ENCODE results near the gene REV1.

Gene REV1

DNA sequence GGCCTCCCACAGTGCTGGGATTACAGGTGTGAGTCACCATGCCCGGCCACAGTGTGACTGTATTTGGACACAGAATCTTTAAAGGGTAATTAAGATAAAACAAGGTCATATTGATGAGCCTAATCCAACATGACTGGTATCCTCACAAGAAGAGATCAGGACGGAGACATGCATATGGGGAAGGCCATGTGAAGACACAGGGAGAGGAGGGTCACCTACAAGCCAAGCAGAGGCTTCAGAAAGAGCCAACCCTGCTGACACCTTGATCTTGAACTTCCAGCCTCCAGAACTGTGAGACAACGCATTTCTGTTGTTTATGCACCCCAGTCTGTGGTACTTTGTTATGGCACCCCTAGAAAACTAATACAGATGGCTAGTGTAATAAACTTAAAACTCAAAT is 72.4 kb downstream of the REV1 start:
- Mint-ChIP-seq H3K4me1 (no peaks in the 10 kb centered on the region), H3K4me3 (no peak overlapping the region), H3K27me3 (no peaks in the 10 kb centered on the region), H3K9me3 (no peaks in the 10 kb centered on the region), H3K27ac (no peak overlapping the region), H3K36me3 (peaks cover 52% of the 10 kb centered on the region)
- no peak for DNase-seq
- CTCF ChIA-PET: no interaction called here

DNA sequence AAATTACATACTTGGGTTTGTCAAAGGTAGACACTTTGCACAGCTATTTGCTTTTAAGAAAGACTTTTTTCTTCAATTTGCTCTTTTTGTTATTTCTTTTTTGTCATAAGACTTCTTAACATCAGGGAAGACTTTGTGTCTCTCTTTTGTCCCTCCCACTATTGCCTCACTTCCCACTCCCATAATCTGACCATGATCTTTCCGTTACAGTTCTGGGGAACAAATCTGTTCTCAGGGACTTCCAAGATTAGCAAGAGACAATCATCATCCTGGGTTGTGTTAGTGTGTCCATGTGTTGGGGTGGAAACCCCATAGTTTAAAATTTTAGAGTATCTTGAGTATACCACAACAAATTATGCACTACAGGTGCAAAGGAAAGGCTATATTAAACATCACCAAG is 75.3 kb downstream of the REV1 start:
- Mint-ChIP-seq H3K36me3 (peaks cover 44% of the 10 kb centered on the region), H3K27ac (no peak overlapping the region)

DNA sequence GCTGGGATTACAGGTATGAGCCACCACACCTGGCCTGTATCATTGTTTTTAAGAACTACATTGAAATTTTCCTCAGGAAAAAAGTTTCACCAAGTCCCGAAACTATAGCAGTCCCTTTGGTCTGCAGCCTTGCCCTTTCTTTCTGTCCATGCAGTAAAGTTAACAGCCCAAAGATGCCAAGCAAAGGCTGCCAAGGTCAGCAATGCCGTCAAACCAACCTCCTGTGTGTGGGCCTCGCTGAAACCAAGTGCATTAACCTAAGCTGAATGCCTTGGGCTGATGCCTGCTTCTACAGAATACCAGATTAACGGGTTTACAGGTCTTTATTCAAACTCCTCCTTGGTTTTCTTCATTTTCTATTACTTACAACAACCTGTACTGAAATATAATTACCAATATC is 79.5 kb downstream of the REV1 start:
- Mint-ChIP-seq H3K4me1 (no peaks in the 10 kb centered on the region), H3K9me3 (no peaks in the 10 kb centered on the region), H3K27me3 (no peaks in the 10 kb centered on the region), H3K4me3 (no peak overlapping the region), H3K27ac (no peak overlapping the region), H3K36me3 (peaks cover 37% of the 10 kb centered on the region)
- no peak for DNase-seq
- CTCF ChIA-PET: no interaction called here

More for the DNA sequence above, 75.3 kb downstream of the REV1 start:
- Mint-ChIP-seq H3K27me3 (no peaks in the 10 kb centered on the region), H3K4me1 (no peaks in the 10 kb centered on the region), H3K9me3 (no peaks in the 10 kb centered on the region), H3K4me3 (no peak overlapping the region)
- DNase-seq: no peak
- CTCF ChIA-PET: no interaction called here

DNA sequence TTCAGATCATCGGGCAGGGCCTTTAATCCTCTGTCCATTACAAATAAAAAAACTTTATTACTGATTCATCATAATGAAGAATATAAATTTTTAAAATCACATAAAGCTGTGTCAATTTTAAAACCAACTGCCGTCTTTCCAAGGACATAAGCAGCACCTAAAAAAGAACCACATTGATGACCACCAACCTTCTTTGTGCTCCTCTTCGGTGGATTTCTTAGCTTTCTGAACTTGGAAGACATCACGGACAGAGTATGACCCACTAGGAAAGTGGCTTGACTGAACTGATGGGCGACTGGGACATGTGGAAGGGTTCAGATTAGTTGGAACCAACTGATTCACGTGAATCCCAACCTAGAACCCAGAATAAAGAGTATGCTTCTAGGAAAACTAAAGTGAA is 83.7 kb downstream of the REV1 start:
- Mint-ChIP-seq H3K9me3 (no peaks in the 10 kb centered on the region), H3K27ac (no peak overlapping the region), H3K27me3 (no peaks in the 10 kb centered on the region), H3K4me1 (peaks cover 7% of the 10 kb centered on the region), H3K36me3 (peaks cover 46% of the 10 kb centered on the region), H3K4me3 (no peak overlapping the region)
- CTCF ChIA-PET: no interaction called here
- no peak for DNase-seq

DNA sequence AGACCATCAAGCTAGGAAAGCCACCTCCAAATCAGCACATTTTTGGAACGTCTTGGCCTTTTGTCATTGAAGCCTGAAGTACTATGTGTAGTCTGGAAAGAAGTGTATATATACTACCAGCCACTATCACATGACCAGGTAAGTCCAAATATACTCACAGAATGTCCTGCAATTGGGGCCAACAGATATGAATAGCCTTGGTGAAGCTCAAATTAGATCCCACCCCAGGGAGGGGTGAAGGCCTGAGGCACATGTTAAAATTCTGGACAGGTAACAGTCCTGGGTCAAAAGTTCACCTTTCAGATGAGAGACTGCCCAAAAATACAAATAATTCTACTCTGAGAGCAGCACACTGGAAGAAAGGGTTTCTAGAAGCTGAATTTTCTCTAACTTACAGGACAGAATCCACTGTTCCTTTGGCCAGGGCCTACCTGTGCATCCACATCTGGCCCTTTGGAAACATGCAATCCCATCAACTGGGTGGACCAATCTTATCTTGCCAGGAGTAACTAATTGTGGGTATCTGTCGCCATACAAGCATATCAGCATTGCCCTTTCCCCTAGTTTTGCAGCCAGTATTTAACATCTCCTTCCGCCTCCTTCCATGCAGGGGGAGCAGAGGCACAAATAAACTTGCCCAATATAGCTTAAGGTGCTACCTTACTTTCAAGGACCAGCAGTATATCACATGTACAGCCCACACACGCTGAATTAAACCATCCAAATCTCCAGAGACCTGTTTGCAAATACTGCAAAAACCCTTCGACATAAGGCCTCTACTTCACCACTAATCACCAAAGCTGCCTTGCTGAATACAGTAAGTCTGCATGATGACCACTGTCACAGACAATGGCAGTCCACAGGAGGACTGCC is 84.8 kb downstream of the REV1 start:
- H3K9me3 Mint-ChIP-seq: no peaks in the 10 kb centered on the region
- CTCF ChIA-PET: no interaction called here
- no peak overlapping the region for H3K27ac Mint-ChIP-seq
- H3K4me1 Mint-ChIP-seq: peaks cover 7% of the 10 kb centered on the region
- no peaks in the 10 kb centered on the region for H3K27me3 Mint-ChIP-seq
- H3K4me3 Mint-ChIP-seq: no peak overlapping the region
- DNase-seq: no peak
- peaks cover 43% of the 10 kb centered on the region for H3K36me3 Mint-ChIP-seq

DNA sequence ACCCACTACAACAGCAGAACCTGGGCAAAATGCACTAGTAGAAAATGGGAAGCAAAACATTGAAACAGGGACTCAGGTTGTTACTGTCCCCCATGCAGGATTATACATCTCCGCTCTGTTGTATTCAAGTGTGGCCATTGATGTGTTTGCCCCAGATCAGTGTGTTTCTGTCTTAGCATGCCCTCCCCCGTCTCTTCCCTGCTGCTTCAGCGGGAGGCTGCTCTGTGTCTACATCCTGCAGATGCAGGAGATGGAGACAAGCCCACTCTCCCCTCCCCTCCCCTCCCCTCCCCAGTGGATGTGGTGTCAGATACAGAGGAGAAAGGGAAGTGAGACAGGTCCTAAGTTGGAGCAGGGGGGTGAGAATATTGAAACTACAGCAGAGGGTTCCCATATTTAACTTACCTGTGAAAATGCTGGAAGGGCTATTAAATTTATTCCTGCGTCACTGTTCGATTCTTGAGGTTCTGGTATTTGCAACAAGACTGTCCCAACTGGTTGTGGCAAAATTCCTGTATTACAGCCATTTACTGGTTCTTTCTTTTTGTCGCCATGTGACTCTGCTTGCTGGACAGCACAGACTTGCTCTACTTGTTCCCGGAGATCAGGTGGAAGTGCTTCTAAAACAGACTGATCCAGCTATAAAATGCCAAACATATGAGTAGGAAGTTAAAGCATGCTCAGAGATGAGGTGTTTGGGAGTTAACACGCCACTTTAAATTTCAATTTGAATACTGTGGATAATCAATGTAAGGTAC is 85.6 kb downstream of the REV1 start:
- Mint-ChIP-seq H3K4me3 (no peak overlapping the region), H3K27me3 (no peaks in the 10 kb centered on the region), H3K4me1 (peaks cover 7% of the 10 kb centered on the region), H3K36me3 (peaks cover 49% of the 10 kb centered on the region), H3K9me3 (no peaks in the 10 kb centered on the region), H3K27ac (peak overlapping the region; percentile 2)
- no peak for DNase-seq
- CTCF ChIA-PET: interaction anchor here (1.7 kb wide), 1 partner anchor 67 kb away, joined by 4 read pairs; the partner anchor contains the start of gene EIF5B

DNA sequence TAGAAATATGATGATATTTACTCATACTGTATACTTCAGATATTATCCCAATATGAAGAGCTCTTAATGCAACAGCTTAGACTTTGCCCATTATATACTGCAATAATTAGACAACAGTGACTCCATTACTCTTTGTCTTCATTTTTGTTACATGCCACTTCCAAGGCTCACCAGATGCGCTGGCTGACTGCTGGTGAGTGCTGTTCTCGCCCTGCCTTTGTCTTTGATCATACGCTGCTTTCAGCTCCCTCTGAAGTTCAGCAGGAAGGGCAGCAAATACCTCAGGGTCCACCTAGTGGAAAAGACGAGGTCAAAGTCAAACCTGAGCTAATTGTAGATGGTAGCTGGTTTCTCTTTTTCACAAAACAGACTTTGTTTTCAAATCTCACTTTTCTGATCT is 86.3 kb downstream of the REV1 start:
- no peak for DNase-seq
- no peak overlapping the region for H3K4me3 Mint-ChIP-seq
- CTCF ChIA-PET: interaction anchor here (1.7 kb wide), 1 partner anchor 66 kb away, joined by 4 read pairs; the partner anchor contains the start of gene EIF5B
- H3K9me3 Mint-ChIP-seq: no peaks in the 10 kb centered on the region
- no peaks in the 10 kb centered on the region for H3K27me3 Mint-ChIP-seq
- peaks cover 56% of the 10 kb centered on the region for H3K36me3 Mint-ChIP-seq
- peak overlapping the region; percentile 2 for H3K27ac Mint-ChIP-seq
- peaks cover 7% of the 10 kb centered on the region for H3K4me1 Mint-ChIP-seq

DNA sequence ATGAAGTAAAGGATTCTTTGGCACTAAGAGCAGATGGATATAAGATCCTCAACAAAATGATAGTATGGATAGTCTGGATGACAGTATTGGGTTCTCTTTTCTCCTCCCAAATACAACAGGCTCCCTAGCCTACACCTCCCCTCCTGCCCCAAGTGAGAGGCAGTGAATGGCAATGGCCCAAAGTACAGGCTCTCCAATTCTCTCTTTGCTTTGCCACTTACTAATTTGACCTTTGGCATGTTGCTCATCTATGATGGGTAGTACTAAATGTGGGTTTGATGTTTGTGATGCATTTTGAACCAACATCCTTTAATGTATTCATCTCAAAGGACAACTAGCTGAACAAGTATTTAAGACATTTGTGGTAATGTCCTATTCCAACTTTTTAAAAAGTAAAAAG is 86.7 kb downstream of the REV1 start:
- no peak overlapping the region for H3K4me3 Mint-ChIP-seq
- peaks cover 7% of the 10 kb centered on the region for H3K4me1 Mint-ChIP-seq
- peaks cover 60% of the 10 kb centered on the region for H3K36me3 Mint-ChIP-seq
- CTCF ChIA-PET: interaction anchor here (1.7 kb wide), 1 partner anchor 66 kb away, joined by 4 read pairs; the partner anchor contains the start of gene EIF5B
- no peak overlapping the region for H3K27ac Mint-ChIP-seq
- no peaks in the 10 kb centered on the region for H3K9me3 Mint-ChIP-seq
- no peak for DNase-seq
- no peaks in the 10 kb centered on the region for H3K27me3 Mint-ChIP-seq

DNA sequence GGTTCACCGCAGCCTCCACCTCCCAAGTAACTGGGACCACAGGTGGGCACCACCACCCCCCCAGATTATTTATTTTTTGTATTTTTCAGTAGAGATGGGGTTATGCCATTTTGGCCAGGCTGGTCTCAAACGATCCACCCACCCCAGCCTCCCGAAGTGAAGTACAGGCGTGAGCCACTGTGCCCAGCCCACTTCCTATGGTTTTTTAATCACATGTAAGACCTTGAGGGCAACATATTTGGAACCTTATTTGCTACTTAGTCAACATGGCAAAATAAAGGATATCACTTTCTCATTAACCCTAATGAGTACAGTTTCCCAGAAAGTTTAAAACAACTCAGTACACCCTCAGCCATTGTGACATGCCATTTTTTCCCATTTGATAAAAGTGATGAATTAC is 88.0 kb downstream of the REV1 start:
- H3K36me3 Mint-ChIP-seq: peaks cover 68% of the 10 kb centered on the region

DNA sequence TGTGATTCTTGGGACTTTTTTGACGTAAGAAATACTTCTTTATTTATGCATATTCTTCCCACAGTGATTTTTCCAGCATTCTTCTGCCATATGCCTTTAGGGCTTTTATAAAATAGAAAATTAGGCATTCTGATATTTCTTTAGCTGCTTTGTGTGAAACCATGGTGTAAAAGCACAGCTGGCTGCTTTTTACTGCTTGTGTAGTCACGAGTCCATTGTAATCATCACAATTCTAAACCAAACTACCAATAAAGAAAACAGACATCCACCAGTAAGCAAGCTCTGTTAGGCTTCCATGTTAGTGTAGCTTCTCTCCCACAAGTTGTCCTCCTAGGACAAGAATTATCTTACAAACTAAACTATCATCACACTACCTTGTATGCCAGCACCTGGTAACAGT is 90.0 kb downstream of the REV1 start:
- no peaks in the 10 kb centered on the region for H3K27me3 Mint-ChIP-seq
- no peak overlapping the region for H3K4me3 Mint-ChIP-seq
- CTCF ChIA-PET: no interaction called here
- no peak for DNase-seq
- H3K4me1 Mint-ChIP-seq: peaks cover 7% of the 10 kb centered on the region
- no peak overlapping the region for H3K27ac Mint-ChIP-seq
- H3K9me3 Mint-ChIP-seq: no peaks in the 10 kb centered on the region
- peaks cover 68% of the 10 kb centered on the region for H3K36me3 Mint-ChIP-seq

More for the DNA sequence above, 88.0 kb downstream of the REV1 start:
- Mint-ChIP-seq H3K27me3 (no peaks in the 10 kb centered on the region), H3K9me3 (no peaks in the 10 kb centered on the region), H3K4me3 (no peak overlapping the region), H3K4me1 (peaks cover 7% of the 10 kb centered on the region), H3K27ac (no peak overlapping the region)
- DNase-seq: no peak
- CTCF ChIA-PET: interaction anchor here (1.0 kb wide), 1 partner anchor 19 kb away, joined by 4 read pairs; no protein-coding TSS in a partner anchor

DNA sequence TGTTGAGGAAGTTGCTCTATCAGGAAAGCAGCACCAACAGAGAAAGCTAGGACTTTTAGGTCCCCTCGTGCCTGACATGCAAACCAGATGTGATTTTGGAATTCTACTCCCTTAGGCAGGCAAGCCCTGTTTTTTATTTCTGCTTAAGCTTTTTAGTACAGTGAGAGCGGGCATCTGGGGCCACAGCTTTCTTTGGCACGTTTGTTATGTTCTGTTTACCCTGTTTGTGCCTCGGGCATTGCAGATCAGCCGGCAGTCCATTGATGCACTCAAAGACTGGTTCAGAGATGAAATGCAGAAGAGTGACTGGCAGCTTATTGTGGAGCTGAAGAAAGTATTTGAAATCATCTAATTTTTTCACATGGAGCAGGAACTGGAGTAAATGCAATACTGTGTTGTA is 90.8 kb downstream of the REV1 start:
- H3K27me3 Mint-ChIP-seq: no peaks in the 10 kb centered on the region
- DNase-seq: no peak
- no peak overlapping the region for H3K27ac Mint-ChIP-seq
- H3K4me3 Mint-ChIP-seq: no peak overlapping the region
- CTCF ChIA-PET: no interaction called here
- peaks cover 4% of the 10 kb centered on the region for H3K4me1 Mint-ChIP-seq
- no peaks in the 10 kb centered on the region for H3K9me3 Mint-ChIP-seq
- peaks cover 63% of the 10 kb centered on the region for H3K36me3 Mint-ChIP-seq

DNA sequence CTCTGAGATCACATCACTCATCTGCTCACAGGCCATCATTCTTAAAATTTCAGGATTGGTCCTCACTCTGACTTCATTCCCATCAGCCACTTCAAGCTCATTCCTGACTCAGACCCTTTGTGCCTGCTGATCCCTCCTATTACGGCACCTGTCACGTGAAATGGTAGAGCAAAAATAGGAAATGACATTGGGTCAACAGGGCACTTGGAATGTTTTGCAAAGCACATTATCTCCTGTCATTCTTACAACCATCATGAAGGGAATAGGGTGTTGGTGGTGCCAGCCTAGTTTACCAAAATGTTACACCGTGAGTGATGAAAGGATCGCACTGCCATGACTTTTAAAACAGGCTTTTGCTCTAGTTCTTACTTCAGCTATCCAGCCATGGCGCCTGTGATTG is 91.5 kb downstream of the REV1 start:
- CTCF ChIA-PET: no interaction called here
- no peak overlapping the region for H3K27ac Mint-ChIP-seq
- H3K9me3 Mint-ChIP-seq: no peaks in the 10 kb centered on the region
- no peaks in the 10 kb centered on the region for H3K27me3 Mint-ChIP-seq
- H3K36me3 Mint-ChIP-seq: peaks cover 59% of the 10 kb centered on the region
- H3K4me3 Mint-ChIP-seq: no peak overlapping the region
- no peak for DNase-seq
- H3K4me1 Mint-ChIP-seq: no peaks in the 10 kb centered on the region

DNA sequence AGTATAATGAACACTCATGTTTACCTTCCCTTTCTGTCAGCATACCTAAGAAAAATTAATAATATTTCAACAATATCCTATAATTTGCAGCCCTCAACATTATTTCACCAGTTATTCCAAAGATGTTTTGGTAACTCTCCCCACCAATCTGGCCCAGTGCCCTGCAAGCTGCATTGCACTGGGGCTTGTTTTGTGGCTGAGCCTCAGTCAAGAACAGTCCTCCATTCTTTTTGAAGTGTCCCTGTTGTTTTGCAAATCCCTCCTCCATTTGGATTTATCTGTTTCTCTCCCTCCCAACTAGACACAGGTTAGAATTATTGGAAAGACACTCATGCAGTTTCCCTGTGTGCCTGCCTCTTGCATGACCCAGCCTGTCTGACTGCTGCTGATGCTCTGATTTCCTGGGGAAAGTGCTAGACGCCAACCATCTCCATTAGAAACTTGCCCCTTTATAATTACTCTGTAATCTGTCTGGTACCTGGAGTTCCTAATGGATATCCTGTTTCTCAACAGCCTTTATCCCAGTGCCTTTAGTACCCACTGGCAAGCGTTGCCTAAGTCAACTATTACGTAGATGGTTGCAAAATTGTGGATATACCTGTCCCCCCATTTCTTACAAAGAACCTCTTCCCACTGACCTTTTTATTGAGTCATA is 92.4 kb downstream of the REV1 start:
- H3K27ac Mint-ChIP-seq: no peak overlapping the region
- DNase-seq: no peak
- H3K9me3 Mint-ChIP-seq: no peaks in the 10 kb centered on the region
- CTCF ChIA-PET: no interaction called here
- no peaks in the 10 kb centered on the region for H3K4me1 Mint-ChIP-seq
- H3K36me3 Mint-ChIP-seq: peaks cover 53% of the 10 kb centered on the region
- no peak overlapping the region for H3K4me3 Mint-ChIP-seq
- no peaks in the 10 kb centered on the region for H3K27me3 Mint-ChIP-seq

DNA sequence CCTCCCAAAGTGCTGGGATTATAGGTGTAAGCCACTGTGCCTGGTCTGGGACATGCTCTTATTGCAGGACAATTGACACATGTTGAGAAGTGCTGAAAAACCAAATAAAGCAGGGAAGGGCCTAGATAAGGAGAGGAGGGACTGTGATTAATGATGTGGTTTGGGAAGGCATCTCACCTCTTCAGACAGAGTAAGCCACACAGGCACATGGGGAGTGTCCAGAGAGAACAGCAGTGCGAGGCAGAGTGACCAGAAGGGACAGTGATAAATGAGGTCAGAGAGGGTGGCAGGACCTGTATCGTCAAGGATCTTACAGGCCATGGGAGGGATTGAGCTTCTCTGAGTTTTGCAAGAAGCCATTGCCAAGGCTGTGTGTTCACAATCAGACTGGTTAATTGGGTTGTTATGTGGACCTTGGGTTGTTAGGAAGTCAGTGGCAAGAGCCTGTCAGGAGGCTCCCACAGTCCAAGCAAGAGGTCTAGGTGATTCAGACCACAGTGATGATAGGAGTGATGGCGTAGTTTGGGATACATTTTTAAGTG is 94.2 kb downstream of the REV1 start:
- Mint-ChIP-seq H3K4me1 (no peaks in the 10 kb centered on the region), H3K27ac (peak overlapping the region; percentile 3), H3K4me3 (no peak overlapping the region), H3K9me3 (no peaks in the 10 kb centered on the region), H3K36me3 (peaks cover 52% of the 10 kb centered on the region), H3K27me3 (no peaks in the 10 kb centered on the region)
- DNase-seq: no peak
- CTCF ChIA-PET: interaction anchor here (1.3 kb wide), 1 partner anchor 94 kb away, joined by 3 read pairs; the partner anchor contains the start of gene REV1

Measured in activated naive CD4-positive, alpha-beta T cell treated with anti-CD3 and anti-CD28 coated beads, Interleukin-2, amount 10 ng/mL, durations not matched to agents 7 days and 5 days (primary cell).